B cell (primary cell): Measurements from ENCODE around the gene RIBC1. TPM values are rescaled to one million over a fixed set of nuclear protein-coding genes. Genes with fewer than 3 reads are reported as not detected.

Experiments
- ATAC-seq: fragments of 200-7000 bp; cut with Tn5 transposase; one replicate; pipeline ENCODE4 v1.10.0; 2021; ENCODE audit warnings: low read depth, mild to moderate bottlenecking, moderate number of reproducible peaks, moderate library complexity
- CTCF ChIA-PET: fragments of 350-600 bp; sonication (Branson Sonifier 250); formaldehyde crosslinking; loops from one replicate; lab custom pipeline; 2021; ENCODE audit warnings: antibody characterized with exemption, inconsistent platforms; lab: Charles Lee
- POLR2A ChIA-PET: fragments of 350-600 bp; sonication (Branson Sonifier 250); formaldehyde crosslinking; loops from one replicate; lab custom pipeline; 2021; ENCODE audit warnings: antibody characterized with exemption; lab: Charles Lee
- DNase-seq: peaks from one replicate; pipeline ENCODE4 v3.0.0; 2013
- H2AFZ ChIP-seq: 2 replicates; pipeline ENCODE4 v1.6.1; 2012; ENCODE audit warnings: mild to moderate bottlenecking, low read depth, low read length; ENCODE audit not compliant: insufficient read depth, poor library complexity, severe bottlenecking
- H3K27ac ChIP-seq, 2 donors: 1 replicate in 1 of 2; 2 replicates in 1 of 2; pipeline ENCODE4 v1.5.1; 2012 to 2013; ENCODE audit warnings: low read length in 2 of 2, mild to moderate bottlenecking in 2 of 2, moderate library complexity in 1 of 2
- H3K27me3 ChIP-seq, 4 experiments: fragments of 200-600 bp in 1 of 4; sonication (generic) in 1 of 4; replicated peaks in 1 of 4; 1 replicate in 2 of 4; 2 replicates in 2 of 4; pipeline versions ENCODE4 v1.6.1 to v1.7.0; 2013 to 2016; ENCODE audit warnings: low read length in 3 of 4, mild to moderate bottlenecking in 2 of 4, mixed read lengths in 1 of 4, moderate library complexity in 1 of 4; ENCODE audit not compliant: insufficient read depth in 4 of 4, control insufficient read depth in 3 of 4; ENCODE audit errors: control extremely low read depth in 1 of 4
- H3K36me3 ChIP-seq, 2 experiments: replicated peaks in 1 of 2; 1 replicate in 1 of 2; 2 replicates in 1 of 2; pipeline versions ENCODE4 v1.6.1 to v1.7.1; 2013; ENCODE audit warnings: low read length in 1 of 2; ENCODE audit not compliant: insufficient read depth in 2 of 2, control insufficient read depth in 1 of 2; ENCODE audit errors: control extremely low read depth in 1 of 2, extremely low read depth in 1 of 2
- H3K4me1 ChIP-seq, 2 donors: fragments of 200-600 bp in 1 of 2; sonication (generic) in 1 of 2; 1 replicate in 1 of 2; 2 replicates in 1 of 2; pipeline versions ENCODE4 v1.5.1 to v1.6.1; 2013 to 2017; ENCODE audit warnings: low read length in 2 of 2; ENCODE audit not compliant: control insufficient read depth in 2 of 2, insufficient read depth in 2 of 2
- H3K4me2 ChIP-seq: replicated peaks from 2 replicates; pipeline ENCODE3; 2012; ENCODE audit warnings: mild to moderate bottlenecking, low read depth, low read length; ENCODE audit not compliant: poor library complexity, severe bottlenecking
- H3K4me3 ChIP-seq, 5 experiments: fragments of 200-600 bp in 1 of 5; sonication (generic) in 1 of 5; 1 replicate in 3 of 5; 2 replicates in 2 of 5; pipeline versions ENCODE4 v1.5.1 to v1.7.0; 2011 to 2016; ENCODE audit warnings: low read length in 4 of 5, mild to moderate bottlenecking in 4 of 5, low read depth in 2 of 5, control low read depth in 1 of 5, moderate library complexity in 1 of 5; ENCODE audit not compliant: insufficient read depth in 1 of 5; ENCODE audit errors: control extremely low read depth in 1 of 5, extremely low read depth in 1 of 5
- H3K79me2 ChIP-seq: fragments of 200-600 bp; sonication (generic); one replicate; pipeline ENCODE4 v1.6.0; 2016; ENCODE audit warnings: low read length; ENCODE audit not compliant: control insufficient read depth, insufficient read depth
- H3K9ac ChIP-seq: fragments of 200-600 bp; sonication (generic); 2 replicates; pipeline ENCODE4 v1.6.1; 2017; ENCODE audit warnings: mild to moderate bottlenecking, low read length, moderate library complexity
- H3K9me3 ChIP-seq, 3 donors: one replicate each; pipeline versions ENCODE4 v1.6.1 to v1.7.1; 2013; ENCODE audit warnings: low read length in 2 of 3; ENCODE audit not compliant: control insufficient read depth in 2 of 3, insufficient read depth in 1 of 3; ENCODE audit errors: control extremely low read depth in 1 of 3
- H4K20me1 ChIP-seq: 2 replicates; pipeline ENCODE4 v1.6.0; 2012; ENCODE audit warnings: mild to moderate bottlenecking, low read length; ENCODE audit not compliant: insufficient read depth, control insufficient read depth, poor library complexity, severe bottlenecking
- H3K27ac Mint-ChIP-seq: one replicate; pipeline ENCODE4 v1.8.0; 2021; ENCODE audit warnings: mixed read lengths
- H3K27me3 Mint-ChIP-seq: one replicate; pipeline ENCODE4 v1.8.0; 2021; ENCODE audit warnings: mixed read lengths
- H3K4me1 Mint-ChIP-seq: one replicate; pipeline ENCODE4 v1.8.0; 2021; ENCODE audit warnings: mixed read lengths
- H3K4me3 Mint-ChIP-seq: one replicate; pipeline ENCODE4 v1.8.0; 2021; ENCODE audit warnings: mixed read lengths
- H3K9me3 Mint-ChIP-seq: one replicate; pipeline ENCODE4 v1.8.0; 2022; ENCODE audit warnings: mixed read lengths; ENCODE audit not compliant: insufficient read depth
- EZH2 ChIP-seq: IDR thresholded peaks from 2 replicates; pipeline ENCODE4 v1.6.1; 2012; ENCODE audit warnings: borderline replicate concordance, low read depth, mild to moderate bottlenecking, moderate library complexity, low read length; ENCODE audit not compliant: insufficient read depth, poor library complexity, severe bottlenecking
- WGBS: methylation state at CpG from one replicate; pipeline ENCODE4 v1.1.5; 2013; ENCODE audit warnings: missing lambda C conversion rate; ENCODE audit not compliant: insufficient coverage; 5-methylcytosine and 5-hydroxymethylcytosine counted together
- intact Hi-C: fragments of 100-400 bp; cut with micrococcal nuclease; formaldehyde crosslinking; loops from one replicate; pipeline ENCODE4 v1.10.0; 2022
- polyA plus RNA-seq: library from polyadenylated mRNA; depleted of rRNA; stranded (reverse); fragments of >200 nt; gene quantifications from 2 replicates; pipeline ENCODE4 v1.2.3, GENCODE V29; 2012
- total RNA-seq, 2 donors: library from RNA; stranded (reverse); fragments of 120-200 nt in 1 of 2; gene quantifications; 1 replicate in 1 of 2; 2 replicates in 1 of 2; pipeline versions ENCODE4 v1.2.3 to v1.2.4, GENCODE V29; 2013 to 2022
- TF ChIP-seq, protein P1 (sequence below): fragments of 200-600 bp; IDR thresholded peaks from one replicate; pipeline ENCODE4 v1.8.0; 2022; ENCODE audit warnings: antibody characterized with exemption, mild to moderate bottlenecking

RIBC1 gene
- total and polyA plus RNA-seq, 2 donors (not counting 1 experiment from before 2014, with no cell fraction given) = 0.95 to 1.0 TPM

DNA sequence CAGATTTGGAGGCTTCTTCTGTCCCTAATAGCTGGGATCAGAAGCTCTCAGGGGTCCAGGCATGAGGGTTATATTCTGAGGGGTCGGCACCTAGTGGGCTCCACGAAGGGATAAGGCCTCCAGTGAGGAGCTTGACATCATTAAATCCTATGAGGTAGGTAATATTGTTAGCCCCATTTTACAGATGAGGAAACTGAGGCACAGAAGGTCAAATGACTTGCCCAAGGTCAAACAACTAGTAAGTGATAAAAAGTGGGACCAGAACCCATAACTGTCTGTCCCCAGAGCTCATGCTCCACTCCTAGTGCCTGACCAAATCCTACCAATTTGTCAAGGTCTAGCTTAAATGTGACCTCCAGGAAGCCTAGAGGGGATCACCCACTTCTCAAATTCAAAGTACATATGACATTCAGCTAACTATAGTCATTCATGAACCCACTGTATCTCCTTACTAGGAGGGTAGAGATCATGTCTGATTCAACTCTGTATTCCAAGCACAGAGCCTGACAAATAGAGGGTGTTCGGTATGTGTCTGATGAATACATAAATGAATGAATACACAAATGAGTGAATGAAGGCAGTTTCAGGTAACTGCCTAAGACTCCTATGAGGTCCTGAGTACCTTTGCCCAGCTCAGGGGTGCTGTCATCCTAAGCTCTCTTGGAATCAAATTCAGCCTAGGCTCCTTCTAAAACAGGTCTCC is 43.5 kb upstream of the RIBC1 start:
- Histone ChIP-seq H3K4me2 (no peak overlapping the region), H3K79me2 (no peaks in the 10 kb centered on the region), H3K4me3 (no peak overlapping the region), H3K36me3 (peaks cover 0 to 48% of the 10 kb centered on the region in 2 experiments), H3K27ac (no peak overlapping the region), H2AFZ (no peak overlapping the region), H3K4me1 (no peaks in the 10 kb centered on the region), H3K9me3 (no peaks in the 10 kb centered on the region), H3K27me3 (no peaks in the 10 kb centered on the region), H4K20me1 (no peaks in the 10 kb centered on the region), H3K9ac (no peak overlapping the region)
- no peaks in the 10 kb centered on the region for H3K4me1 Mint-ChIP-seq
- CTCF ChIA-PET = no interaction called here
- POLR2A ChIA-PET = no interaction called here
- H3K27me3 Mint-ChIP-seq = no peaks in the 10 kb centered on the region
- ATAC-seq (no peak), DNase-seq (no peak)
- TF ChIP-seq EZH2 = no peak
- TF ChIP-seq, protein P1, sequence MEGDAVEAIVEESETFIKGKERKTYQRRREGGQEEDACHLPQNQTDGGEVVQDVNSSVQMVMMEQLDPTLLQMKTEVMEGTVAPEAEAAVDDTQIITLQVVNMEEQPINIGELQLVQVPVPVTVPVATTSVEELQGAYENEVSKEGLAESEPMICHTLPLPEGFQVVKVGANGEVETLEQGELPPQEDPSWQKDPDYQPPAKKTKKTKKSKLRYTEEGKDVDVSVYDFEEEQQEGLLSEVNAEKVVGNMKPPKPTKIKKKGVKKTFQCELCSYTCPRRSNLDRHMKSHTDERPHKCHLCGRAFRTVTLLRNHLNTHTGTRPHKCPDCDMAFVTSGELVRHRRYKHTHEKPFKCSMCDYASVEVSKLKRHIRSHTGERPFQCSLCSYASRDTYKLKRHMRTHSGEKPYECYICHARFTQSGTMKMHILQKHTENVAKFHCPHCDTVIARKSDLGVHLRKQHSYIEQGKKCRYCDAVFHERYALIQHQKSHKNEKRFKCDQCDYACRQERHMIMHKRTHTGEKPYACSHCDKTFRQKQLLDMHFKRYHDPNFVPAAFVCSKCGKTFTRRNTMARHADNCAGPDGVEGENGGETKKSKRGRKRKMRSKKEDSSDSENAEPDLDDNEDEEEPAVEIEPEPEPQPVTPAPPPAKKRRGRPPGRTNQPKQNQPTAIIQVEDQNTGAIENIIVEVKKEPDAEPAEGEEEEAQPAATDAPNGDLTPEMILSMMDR = no peak
- no peak overlapping the region for H3K27ac Mint-ChIP-seq
- no peaks in the 10 kb centered on the region for H3K9me3 Mint-ChIP-seq
- intact Hi-C loops = no loop called here
- H3K4me3 Mint-ChIP-seq = no peak overlapping the region
- 60% methylated on average over 1 of the region's 3 CpGs for WGBS

DNA sequence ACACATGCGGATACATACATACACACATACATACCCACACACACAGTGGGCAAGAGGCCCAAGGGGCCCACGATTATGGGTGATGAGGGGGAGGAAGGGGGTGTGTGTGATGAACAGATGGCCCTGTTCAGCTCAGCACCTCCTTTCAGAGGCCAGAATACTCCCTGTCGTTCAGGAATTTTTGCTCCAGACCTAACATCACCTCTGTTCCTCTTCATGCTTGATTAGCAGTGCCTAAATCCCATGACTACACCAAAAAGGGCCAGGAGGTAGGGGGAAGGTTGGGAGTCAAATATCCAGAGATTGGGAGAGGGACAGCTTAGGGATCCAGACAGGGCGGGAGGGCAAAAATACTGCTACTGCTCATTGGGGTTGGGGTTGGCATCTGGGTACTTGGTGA is 42.9 kb upstream of the RIBC1 start:
- POLR2A ChIA-PET = no interaction called here
- Histone ChIP-seq H3K4me1 (no peaks in the 10 kb centered on the region), H4K20me1 (no peaks in the 10 kb centered on the region), H2AFZ (no peak overlapping the region), H3K9ac (no peak overlapping the region), H3K4me2 (no peak overlapping the region), H3K9me3 (no peaks in the 10 kb centered on the region), H3K36me3 (peaks cover 0 to 53% of the 10 kb centered on the region in 2 experiments), H3K79me2 (no peaks in the 10 kb centered on the region), H3K27me3 (no peaks in the 10 kb centered on the region), H3K4me3 (no peak overlapping the region), H3K27ac (no peak overlapping the region)
- no peaks in the 10 kb centered on the region for H3K27me3 Mint-ChIP-seq
- no peaks in the 10 kb centered on the region for H3K9me3 Mint-ChIP-seq
- no peak for ATAC-seq
- CTCF ChIA-PET = no interaction called here
- intact Hi-C loops = no loop called here
- WGBS = no CpG with 5 or more reads among the region's 4 CpGs
- no peak for DNase-seq
- H3K27ac Mint-ChIP-seq = no peak overlapping the region
- no peak for TF ChIP-seq EZH2
- TF ChIP-seq, protein P1 = no peak
- H3K4me3 Mint-ChIP-seq = no peak overlapping the region
- no peaks in the 10 kb centered on the region for H3K4me1 Mint-ChIP-seq
